AG04450 (cell line): ENCODE measurements around the gene MS4A7. TPM values are rescaled to one million over a fixed set of nuclear protein-coding genes. Genes with fewer than 3 reads are reported as not detected.

Experiments used
- CTCF ChIA-PET: fragments of 300-600, 350-600 bp; formaldehyde crosslinking; extraction: SDS; loops from one replicate; lab custom pipeline; 2022; ENCODE audit warnings: antibody characterized with exemption, inconsistent platforms; lab: Charles Lee
- POLR2A ChIA-PET: fragments of 350-600 bp; formaldehyde crosslinking; extraction: SDS; loops from one replicate; lab custom pipeline; 2021; ENCODE audit warnings: antibody characterized with exemption, inconsistent platforms; lab: Yijun Ruan, JAX
- DNase-seq: peaks from one replicate; pipeline ENCODE4 v3.0.0-alpha.2; 2011; ENCODE audit warnings: low read depth, low spot score
- H3K27ac ChIP-seq: one replicate; pipeline ENCODE4 v1.5.1; 2012; ENCODE audit warnings: low read depth, low read length, control low read depth
- H3K27me3 ChIP-seq: one replicate; pipeline ENCODE4 v1.6.0; 2012; ENCODE audit warnings: low read length; ENCODE audit not compliant: control insufficient read depth, insufficient read depth
- H3K4me3 ChIP-seq: 2 replicates; pipeline ENCODE4 v1.5.1; 2011; ENCODE audit warnings: mild to moderate bottlenecking, low read depth, low read length, control low read depth
- H3K9me3 ChIP-seq: 2 replicates; pipeline ENCODE4 v1.5.1; 2012; ENCODE audit warnings: low read length; ENCODE audit not compliant: control insufficient read depth, insufficient read depth
- polyA plus RNA-seq: library from polyadenylated mRNA; depleted of rRNA; stranded (reverse); fragments of >200 nt; gene quantifications from 2 replicates; pipeline ENCODE4 v1.2.3, GENCODE V29; 2011
- TF ChIP-seq, protein P1 (sequence below): IDR thresholded peaks from 2 replicates; pipeline ENCODE4 v1.5.1; 2011; ENCODE audit warnings: low read depth, low read length, control low read depth, inconsistent platforms

MS4A7 gene
- polyA plus RNA-seq, 1 experiment: not detected

- ChIA-PET POLR2A (no interaction called here), CTCF (no interaction called here)
- TF ChIP-seq, protein P1, sequence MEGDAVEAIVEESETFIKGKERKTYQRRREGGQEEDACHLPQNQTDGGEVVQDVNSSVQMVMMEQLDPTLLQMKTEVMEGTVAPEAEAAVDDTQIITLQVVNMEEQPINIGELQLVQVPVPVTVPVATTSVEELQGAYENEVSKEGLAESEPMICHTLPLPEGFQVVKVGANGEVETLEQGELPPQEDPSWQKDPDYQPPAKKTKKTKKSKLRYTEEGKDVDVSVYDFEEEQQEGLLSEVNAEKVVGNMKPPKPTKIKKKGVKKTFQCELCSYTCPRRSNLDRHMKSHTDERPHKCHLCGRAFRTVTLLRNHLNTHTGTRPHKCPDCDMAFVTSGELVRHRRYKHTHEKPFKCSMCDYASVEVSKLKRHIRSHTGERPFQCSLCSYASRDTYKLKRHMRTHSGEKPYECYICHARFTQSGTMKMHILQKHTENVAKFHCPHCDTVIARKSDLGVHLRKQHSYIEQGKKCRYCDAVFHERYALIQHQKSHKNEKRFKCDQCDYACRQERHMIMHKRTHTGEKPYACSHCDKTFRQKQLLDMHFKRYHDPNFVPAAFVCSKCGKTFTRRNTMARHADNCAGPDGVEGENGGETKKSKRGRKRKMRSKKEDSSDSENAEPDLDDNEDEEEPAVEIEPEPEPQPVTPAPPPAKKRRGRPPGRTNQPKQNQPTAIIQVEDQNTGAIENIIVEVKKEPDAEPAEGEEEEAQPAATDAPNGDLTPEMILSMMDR: no peak
- peaks cover 7% of the 10 kb centered on the region; the same call in 1 of the 2 replicates for H3K9me3 ChIP-seq
- H3K27ac ChIP-seq: no peak overlapping the region
- DNase-seq: no peak
- no peak overlapping the region for H3K4me3 ChIP-seq
- H3K27me3 ChIP-seq: no peaks in the 10 kb centered on the region
These were observed 41.7 kb downstream of the MS4A7 start for GRCh38 chr11:60420015-60420414.

GRCh38 chr11:60422609-60423008 is 44.3 kb downstream of the MS4A7 start:
- Histone ChIP-seq H3K9me3 (no peaks in the 10 kb centered on the region), H3K27me3 (no peaks in the 10 kb centered on the region), H3K27ac (no peak overlapping the region), H3K4me3 (no peak overlapping the region)
- DNase-seq: no peak
- TF ChIP-seq, protein P1: no peak
- ChIA-PET POLR2A (no interaction called here), CTCF (no interaction called here)

DNA sequence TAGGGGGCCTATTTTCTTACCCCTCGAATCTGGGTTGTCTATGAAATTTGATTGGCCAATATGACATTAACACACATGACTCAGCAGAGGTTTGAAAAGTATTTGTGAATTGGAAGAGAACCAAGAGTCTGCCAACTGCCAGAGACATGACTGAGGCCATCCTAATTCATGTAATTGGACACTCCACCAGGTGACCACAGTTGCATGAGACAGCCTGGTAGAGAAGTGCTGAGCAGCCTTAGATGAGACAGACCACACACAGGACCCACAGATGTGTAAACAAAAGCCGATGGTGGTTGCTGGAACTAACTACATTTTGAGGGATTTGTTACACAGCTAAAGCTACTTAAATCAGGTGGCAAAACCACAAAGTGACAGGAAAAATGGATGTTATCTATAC is 50.2 kb downstream of the MS4A7 start:
- ChIA-PET CTCF (no interaction called here), POLR2A (no interaction called here)
- Histone ChIP-seq H3K4me3 (no peak overlapping the region), H3K27ac (no peak overlapping the region), H3K9me3 (no peaks in the 10 kb centered on the region), H3K27me3 (no peaks in the 10 kb centered on the region)
- TF ChIP-seq, protein P1: no peak
- no peak for DNase-seq

DNA sequence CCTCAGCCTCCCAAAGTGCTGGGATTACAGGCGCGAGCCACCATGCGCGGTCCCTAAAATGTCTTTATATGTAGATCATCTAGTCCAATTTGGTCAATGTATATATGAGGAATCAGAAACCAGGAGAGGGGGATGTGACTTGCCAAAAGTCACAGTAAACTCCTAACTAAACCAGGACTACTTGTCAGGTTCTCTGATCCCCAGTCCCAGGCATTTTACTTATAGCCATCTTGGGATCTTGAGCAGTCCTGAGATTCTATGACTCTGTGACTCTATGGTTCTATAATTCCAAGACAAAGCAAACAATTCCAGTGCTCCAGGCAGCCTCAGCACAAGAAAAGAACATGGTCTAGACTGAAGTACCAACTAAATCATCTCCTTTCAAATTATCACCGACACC is 50.9 kb downstream of the MS4A7 start, which contains the start of gene MS4A5:
MS4A5 (plus strand) TSS at position 301 of the 400 bp plus-strand sequence. CDS start 103 bp downstream, outside the sequence.
- Histone ChIP-seq H3K27me3 (no peaks in the 10 kb centered on the region), H3K9me3 (no peaks in the 10 kb centered on the region), H3K27ac (no peak within 1 kb of the TSS), H3K4me3 (no peak within 1 kb of the TSS)
- CTCF ChIA-PET: no interaction called here
- POLR2A ChIA-PET: no interaction called here
- DNase-seq: no peak
- TF ChIP-seq, protein P1: no peak

GRCh38 chr11:60431251-60431650 is 52.9 kb downstream of the MS4A7 start:
- TF ChIP-seq, protein P1: no peak
- H3K27me3 ChIP-seq: no peaks in the 10 kb centered on the region
- DNase-seq: no peak
- ChIA-PET POLR2A (no interaction called here), CTCF (no interaction called here)
- no peak overlapping the region for H3K4me3 ChIP-seq
- no peaks in the 10 kb centered on the region; the same call in 1 of the 2 replicates for H3K9me3 ChIP-seq
- no peak overlapping the region for H3K27ac ChIP-seq
